Effector CD8-positive, alpha-beta T cell (primary cell): ENCODE results near the gene DTNBP1.

ENCODE experiments used
- DNase-seq: peaks from one replicate; lab custom pipeline; 2025; lab: John Stamatoyannopoulos, UW
- total RNA-seq, 4 experiments: gene quantifications; one replicate each; lab custom pipeline; 2026; lab: John Stamatoyannopoulos, UW

Gene DTNBP1, protein sequence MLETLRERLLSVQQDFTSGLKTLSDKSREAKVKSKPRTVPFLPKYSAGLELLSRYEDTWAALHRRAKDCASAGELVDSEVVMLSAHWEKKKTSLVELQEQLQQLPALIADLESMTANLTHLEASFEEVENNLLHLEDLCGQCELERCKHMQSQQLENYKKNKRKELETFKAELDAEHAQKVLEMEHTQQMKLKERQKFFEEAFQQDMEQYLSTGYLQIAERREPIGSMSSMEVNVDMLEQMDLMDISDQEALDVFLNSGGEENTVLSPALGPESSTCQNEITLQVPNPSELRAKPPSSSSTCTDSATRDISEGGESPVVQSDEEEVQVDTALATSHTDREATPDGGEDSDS
- total RNA-seq, result 4.3 to 10.9 (median 8.7) reads per million in 4 experiments

DNA sequence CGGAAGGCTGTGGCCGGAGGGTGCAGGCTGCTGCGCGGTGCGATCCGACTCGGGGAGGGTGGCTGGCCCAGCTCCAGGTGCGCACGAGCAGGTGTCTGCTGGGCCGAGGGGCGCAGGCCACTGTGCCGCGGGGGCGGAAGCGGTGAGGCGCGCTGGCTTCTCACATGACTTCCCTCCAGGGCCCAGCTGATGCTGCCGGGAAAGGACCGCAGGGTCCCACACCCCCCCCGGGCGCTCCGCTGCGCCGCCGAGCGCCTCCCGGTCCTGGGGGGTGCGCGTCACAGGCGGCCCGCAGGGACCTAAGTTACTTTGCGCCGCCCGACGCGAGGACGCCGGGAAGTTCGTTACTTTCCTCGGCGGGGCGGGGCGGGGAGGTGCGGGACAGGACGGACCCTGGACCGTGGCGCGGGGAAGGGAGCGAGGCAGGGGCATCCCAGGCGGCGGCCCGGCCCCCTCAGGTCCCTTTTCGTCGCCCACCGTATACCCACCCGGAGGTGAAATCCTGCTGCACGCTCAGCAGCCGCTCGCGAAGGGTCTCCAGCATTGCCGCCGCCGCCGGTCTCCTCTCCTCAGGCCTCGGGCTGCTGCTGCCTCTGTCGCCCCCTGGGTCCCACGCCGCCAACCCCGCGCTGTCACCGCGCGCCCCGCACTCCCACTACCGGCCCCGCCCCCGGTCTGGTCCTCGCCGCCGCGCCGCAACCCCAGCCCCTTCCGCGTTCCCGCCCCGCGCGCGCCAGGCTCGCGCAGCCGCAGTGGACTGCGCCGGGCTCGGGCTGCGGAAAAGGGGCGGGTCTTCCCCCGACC lies at the start of gene DTNBP1:
TSS of gene DTNBP1 (minus strand) at position 703 of the 804 bp plus-strand sequence. CDS start at position 544, 159 bp downstream.
- peak; percentile 77 for DNase-seq

DNA sequence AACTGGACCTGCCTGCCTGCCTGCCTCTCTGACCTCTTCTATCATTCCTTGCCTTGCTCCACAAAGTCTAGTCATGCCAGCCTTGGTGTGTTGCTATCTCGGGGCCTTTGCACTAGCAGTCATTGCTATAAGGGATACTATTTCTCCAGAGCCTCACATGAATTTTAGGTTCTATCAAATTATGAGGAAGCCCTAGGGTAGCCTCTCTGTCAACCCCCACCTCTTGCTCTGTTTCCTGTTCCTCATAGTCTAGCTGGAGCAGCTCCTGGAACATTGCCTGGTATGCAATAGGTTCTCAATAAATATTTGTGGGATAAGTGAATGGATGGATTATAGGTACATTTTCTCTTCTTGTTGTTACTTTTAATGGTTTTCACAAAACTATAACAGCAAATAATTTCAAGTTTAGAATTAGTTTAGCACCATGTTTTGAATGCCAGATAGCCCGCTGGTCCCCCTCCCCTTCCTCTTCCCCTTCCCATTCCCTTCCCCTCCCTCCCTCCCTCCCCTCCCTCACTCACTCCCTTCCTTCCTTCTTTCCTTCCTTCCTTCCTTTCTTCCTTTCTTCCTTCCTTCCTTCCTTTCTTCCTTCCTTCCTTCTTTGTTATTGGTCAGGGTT lies 46.9 kb upstream of the DTNBP1 start:
- no peak for DNase-seq

DNA sequence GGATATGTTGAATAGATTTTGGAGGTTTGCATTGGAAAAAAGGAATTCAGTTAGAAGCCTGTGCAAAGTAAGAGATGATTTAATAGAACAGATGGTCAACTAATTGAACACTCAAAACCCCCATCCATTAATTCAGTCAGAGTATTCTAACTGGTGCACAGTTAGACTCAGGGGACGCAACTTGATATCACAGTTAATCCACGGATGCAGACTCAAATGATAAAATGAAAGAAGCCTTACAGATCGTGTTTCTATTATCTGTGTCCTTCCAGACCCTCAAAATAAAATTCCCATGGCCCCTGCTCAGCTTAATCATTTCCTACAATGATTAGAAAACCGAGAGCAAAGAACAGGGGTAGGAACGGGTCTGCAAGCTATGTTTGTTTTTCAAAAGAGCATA lies 45.4 kb upstream of the DTNBP1 start:
- no peak for DNase-seq

DNA sequence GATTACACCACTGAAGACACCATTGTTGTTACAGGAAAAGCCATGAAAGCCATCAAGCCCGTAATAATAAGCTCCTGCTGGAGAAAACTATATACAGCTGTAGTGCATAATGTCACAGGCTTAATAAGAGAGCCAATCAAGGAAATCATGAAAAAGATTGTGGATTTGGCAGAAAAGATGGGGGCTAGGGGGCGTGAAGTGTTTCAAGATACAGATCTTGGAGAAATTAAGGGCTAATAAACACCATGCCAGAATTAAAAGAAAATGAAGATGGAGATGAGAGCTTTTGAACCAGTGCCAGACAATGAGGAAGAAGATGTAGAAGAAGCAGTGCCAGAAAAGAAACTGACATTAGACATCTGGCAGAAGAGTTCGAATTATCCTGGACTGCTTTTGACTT lies 43.2 kb upstream of the DTNBP1 start:
- DNase-seq, result no peak

DNA sequence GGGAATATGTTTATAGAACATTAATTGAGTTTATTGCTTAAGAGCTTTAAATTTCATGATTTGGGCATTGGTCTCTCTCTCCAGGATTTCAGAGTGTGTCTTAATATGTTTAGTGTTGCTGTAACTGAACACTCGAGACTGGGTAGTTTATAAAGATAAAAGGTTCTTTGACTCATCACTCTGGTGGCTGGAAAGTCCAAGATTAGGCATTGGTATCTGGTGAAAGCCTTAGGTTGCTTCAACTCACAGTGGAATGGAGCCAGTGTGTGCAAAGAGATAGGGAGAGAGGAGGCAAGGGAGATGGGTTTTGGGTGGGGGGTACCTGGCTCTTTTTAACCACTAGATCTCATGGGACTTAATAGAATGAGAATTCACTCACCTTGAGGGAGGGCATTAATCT lies 35.6 kb upstream of the DTNBP1 start:
- DNase-seq, result no peak

DNA sequence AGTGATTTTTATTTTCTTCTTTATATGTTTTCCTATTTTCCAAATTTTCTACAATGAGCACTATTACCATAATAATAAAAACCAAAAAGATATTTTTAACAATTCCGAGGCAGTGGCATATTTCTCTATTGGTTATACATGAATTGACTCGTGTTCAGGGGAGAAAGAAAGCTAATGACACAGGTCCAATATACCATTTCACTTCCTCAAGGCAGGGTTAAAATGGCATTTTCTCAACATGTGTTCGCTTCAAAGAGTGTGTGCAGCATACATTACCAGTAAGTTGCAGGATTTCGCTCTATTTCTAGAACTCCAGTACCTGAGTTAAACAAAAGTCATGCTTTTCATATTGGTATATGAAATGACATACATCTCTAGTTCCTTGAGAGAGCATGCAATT lies 35.1 kb upstream of the DTNBP1 start:
- no peak for DNase-seq

DNA sequence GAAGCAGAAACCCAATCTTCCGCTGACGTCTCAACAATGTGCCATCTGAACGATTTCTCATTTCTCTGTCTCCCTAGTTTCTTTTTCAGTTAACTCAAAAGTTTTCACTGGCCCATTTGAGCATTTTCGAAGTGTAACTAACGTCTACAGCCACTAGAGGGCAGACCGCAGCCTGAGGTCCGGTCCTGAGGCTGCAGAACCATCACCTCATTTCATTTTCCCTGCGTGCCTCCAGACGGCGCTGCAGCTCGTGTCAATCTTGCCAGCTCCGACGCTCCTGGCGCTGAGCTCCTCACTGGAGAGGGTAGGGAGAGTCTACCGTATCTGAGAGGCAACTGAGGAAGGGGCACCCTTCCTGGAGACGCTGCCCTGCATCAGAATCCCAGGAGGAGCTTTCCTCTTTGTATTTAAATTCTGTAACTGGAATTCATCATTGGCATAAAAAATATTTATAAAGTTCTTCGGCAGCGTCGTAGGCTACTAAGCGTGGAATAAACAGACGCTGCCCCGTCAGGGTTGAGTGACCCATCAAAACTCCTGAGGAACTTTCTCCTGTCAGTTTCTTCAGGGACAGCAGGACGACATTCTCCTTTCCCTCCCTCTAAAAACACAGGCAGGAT lies 28.5 kb upstream of the DTNBP1 start:
- peak; percentile 58 for DNase-seq

DNA sequence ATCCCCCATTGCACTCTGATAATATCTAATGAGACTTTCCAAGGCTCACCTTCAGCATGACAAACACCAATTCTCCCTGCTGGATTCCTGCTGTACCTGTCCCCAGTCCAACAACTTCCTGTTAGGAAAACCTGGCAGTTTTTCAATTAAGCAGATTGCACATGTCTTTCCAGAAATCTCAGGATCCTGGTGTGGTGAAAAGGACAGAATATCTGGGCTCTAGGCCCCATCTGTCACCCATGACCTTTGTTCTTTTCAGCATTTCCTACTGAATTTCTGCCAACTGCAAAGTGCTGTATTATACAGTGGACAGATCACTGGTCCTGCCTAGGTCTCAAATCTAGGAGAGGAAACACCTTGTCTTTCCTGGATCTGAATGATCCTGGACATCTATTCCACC lies 27.7 kb upstream of the DTNBP1 start:
- DNase-seq, result no peak

DNA sequence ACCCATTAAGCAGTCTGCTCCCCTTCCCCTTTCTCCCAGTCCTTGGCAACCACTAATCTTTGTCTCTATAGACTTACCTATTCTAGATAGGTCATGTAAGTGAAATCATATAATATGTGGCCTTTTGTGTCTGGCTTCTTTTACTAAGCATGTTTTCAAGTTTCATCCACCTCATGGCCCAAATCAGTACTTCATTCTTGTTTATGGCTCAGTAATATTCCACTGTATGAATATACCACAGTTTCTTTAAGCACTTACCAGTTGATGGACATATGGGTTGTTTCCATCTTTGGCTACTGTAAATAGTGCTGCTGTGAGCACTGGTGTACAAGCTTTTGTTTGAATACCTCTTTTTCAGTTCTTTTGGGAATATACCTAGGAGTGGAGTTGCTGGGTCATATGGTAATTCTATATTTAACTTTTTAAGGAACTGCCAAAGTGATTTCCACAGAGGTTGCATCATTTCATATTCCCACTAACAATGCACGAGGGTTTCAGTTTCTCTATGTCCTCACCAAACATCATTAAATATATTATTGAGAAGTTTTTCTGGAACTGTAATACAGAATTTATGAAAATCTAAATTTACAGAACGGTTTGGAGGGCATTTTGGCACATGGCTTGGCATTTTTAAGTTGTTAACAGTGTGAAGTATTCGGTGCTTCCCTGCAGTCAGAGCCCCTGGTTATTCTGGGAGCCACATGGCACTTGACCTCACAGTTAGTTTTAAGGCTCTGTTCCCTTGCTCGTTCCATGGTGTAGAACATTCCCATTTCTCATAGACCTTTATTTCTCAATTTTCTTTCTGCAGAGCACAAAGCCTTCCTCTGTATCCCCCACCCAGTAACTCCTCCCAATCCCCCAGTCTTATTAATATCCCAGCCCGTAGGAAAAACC lies 27.0 kb upstream of the DTNBP1 start:
- DNase-seq, result no peak

DNA sequence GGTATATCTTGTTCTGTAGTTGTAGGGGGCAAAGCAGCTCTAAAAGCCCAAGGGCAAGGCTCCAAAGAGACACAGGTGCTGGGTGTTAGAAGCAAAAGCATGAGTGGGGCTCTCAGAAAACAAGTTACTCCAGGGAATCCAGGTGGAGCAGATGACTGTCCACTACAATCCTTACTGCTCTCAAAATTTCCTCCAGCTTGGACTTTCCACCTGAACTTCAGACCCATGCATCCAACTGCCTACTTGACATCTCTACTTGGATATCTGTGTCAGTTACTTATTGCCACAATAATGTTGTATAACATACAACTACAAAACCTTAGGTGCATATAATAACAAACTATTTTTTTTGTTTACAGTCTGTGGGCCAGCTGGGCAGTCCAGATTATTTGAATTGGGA lies 22.8 kb upstream of the DTNBP1 start:
- no peak for DNase-seq

DNA sequence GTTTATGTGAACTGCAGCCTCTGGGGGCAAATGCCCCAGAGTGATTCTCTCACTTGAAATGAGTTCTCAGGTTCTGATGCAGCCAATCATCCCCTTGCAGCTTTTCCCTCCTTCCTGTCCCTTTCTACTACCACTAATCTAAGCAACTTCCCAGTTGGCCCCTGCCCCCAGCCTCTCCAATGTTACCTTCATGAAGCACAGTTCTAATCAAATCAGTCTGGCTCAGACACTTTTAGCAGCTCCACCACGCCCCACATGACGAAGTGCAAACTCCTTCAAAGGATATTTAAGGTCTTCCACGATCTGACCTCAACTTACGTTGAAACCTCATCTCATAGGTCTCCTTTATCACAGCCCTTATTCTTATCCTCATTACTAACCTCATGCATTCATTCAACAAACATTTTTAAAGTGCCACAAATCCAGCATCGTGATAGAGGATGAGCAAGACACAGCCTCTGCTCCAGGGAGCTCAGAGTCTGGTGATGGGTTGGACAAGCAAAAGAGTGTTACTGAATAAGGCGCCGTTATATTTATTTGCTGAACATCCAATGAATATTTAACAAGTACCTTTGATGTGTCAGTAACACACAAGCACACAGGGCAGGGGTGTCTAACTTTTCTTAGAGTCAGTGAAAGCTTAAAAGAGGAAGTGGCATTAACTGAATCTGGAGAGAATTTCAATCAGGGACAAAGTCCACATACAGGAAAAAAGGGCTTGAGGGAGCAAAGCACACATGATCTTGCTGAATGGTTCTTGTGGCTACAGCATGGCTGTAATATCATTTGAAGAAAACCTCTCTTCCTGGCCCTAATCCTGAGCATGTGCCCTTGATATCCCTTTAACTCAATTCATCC lies 20.4 kb upstream of the DTNBP1 start:
- DNase-seq, result no peak

DNA sequence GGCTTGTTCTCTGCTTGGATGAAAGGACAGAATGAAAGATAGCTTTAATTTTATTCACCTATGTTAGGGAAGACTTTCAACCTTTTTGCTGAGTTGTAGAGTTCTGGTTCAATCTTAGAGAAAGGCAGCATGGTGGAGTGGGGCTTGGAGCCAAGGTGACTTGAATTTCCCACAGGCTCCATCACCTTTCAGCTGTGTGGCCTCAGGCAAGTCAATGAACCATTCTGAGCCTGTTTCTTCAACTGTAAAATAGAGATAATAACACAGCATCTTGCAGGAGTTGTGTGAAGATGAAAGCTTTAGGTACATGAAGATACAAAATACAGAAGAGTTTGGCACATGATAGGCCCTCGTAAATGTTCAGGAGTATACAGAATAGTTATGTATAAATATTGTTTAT lies 19.1 kb upstream of the DTNBP1 start:
- no peak for DNase-seq

DNA sequence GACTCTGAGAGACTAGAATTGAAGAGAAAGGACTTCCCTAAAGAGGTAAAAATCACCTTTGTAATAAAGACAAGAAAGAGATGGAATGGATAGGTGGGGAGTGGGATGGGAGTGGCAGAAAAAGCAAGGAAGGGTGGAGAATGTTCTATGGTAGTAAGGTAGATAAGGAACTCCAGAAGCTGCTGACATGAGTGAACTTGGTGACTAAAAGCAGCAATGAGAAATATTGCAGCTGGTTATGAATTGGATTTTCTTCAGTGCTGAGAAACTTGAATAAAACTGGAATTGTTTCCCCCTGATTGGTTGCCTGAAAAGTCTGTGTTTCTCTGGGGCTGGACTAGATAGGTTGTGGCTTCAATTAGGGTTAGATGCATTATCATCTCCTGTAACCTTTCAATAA lies 15.7 kb upstream of the DTNBP1 start:
- DNase-seq, result no peak

DNA sequence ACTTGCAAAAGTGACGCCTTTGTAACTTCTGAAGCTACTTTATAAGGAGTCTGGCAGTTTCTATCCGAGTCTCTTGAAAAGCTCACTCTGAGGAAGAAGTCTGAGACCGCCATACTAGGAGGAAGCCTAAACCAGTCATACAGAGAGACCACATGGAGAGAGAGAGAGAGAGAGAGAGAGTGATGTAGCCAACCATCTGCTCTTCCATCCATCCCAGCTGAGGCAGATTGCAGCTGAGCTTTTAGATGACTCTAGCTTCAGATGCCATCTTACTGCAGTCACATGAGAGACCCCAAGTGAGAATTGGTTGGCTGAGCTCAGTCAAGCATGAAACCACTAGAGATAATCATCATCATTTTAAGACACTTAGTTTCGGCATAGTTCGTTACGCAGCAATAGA lies 15.0 kb upstream of the DTNBP1 start:
- DNase-seq, result no peak

DNA sequence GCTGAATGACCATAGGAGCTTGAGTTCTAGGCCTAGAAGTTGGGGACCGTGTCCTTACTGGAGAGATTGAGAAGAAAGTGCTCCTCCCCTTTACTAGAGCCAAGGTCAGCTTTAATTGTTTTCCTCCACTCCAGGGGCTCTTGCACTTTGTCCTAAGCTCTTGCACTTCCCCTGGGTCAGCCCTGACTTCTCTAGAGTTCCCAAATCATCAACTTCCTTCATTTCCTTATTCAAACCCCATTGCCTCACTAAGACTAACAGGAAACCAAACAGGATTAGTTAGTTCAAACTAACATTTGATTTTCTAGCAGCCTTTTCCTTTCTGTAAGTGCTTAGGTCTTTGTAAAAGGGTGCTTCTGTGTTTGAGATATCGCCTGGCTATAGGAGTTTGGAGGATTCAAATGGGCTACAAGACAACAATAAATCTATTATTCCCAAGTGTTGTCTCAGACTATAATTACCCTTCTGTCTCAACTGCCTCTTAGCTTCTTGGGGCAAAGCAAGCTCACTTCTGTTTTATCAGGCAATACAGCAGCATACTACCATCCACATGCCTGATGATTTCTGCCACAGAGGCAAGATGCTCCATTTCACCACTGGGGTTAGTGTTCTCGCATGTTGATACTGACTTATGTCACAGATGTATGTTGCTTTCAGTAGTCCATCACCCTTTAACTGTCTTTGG lies 12.8 kb upstream of the DTNBP1 start:
- no peak for DNase-seq

DNA sequence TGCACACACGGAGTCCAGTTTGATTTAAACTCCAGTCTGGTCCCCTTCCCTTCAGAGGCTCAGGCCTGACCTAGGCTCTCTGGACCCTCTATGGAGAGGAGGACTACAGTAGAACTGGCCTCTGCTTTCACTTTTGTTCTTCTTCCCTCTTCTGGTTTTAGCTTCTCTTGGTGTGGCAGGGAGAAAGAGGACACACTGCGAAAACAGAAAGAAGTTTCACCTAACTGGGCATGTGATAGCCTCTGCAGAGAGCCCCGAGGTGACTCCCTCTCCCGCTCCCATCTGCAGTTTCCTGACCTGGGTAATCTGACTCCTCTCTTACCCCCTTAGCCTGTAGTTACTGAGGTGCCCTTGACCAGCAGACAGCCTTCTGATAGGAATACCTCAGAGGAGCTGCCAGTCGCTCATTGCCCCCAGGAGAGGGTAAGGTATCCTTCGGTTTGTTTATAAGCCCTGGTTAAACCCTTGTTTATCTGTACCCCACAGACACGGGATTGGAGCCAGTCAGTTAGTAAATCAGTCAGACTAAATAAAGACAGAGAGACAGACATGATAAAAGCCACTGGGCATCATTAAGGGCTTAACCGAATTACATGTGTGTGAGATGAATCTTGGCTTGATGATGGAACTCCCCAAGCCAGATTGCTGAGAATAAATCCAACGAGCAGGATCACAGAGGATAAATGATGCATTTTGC lies 12.0 kb upstream of the DTNBP1 start:
- DNase-seq, result no peak

DNA sequence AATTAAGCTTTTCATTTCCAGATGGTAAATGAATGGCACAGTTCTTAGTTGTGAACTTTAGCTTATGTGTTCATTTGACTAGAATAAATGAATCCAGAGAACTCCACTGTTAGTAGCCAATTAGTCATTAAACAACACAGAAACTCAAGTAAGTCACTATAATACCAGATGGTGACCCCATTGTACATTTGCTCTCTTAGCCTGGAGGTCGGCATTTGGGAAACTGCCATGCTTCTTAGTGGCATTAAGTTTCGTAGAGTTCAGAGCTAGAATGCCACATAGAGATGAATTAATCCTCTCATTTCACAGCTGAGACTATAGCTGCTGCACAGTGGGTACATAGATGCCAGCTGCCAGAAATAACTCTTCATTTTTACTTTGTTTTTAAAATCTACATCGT lies 10.8 kb upstream of the DTNBP1 start:
- no peak for DNase-seq

DNA sequence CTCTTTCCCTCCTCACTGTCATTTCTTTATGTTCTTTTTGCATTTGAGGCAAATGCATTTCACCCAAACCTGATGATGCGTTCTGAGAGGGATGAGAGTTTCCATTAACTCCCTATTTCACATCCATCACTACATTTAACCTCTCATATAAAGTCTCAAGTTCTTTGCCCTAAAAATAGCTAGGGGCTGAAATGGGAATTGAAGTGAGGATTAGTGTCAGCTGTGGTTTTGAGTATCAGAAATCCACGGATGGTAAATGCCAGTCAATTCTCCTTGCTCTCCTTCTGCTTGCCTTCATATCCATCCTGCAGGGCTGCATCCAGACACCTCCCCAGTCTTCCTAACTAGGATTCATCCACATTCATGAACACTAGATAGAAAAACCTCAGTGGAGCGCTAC lies 10.0 kb upstream of the DTNBP1 start:
- no peak for DNase-seq

DNA sequence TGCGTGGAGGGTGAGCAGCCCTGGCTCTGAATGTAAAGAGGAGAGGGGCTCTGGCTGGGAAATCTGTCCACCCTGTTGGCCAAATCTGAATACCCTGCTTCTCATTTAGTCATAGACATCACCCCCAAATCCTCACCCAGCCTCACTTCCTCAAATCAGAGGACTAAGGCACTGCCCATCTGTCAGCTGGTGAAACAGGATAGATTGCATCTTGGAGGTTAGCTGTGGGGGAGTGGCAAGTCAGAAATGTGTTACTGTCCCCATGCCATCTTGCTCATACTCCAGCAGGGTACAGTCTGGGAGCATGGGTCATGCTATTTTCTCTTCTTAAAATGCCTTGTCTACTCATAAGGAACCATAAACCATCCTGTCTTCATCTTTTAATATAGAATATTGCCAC lies 9.5 kb upstream of the DTNBP1 start:
- no peak for DNase-seq
